ENCODE data around the gene RAPGEF1. TPM values are rescaled to one million over a fixed set of nuclear protein-coding genes. Genes with fewer than 3 reads are reported as not detected.

The RAPGEF1 gene
- total and polyA plus RNA-seq, 2 of the 13 experiments (the other 11 are each of a cell fraction or from before 2014, with no cell fraction given), result 21.2 to 38.9 TPM

- peak; percentile 96 for TF ChIP-seq PATZ1 (CRISPR knock-in tag; IDR thresholded peaks at IDR 0.05)
- no peak for TF ChIP-seq HHEX (CRISPR knock-in tag; IDR thresholded peaks at IDR 0.05)
- TF ChIP-seq IRX3 (CRISPR knock-in tag; IDR thresholded peaks at IDR 0.05; ENCODE audit: borderline replicate concordance, low read depth), result no peak
- peak; percentile 77; the same call in 1 of the 2 replicates for TF ChIP-seq ESRRA (CRISPR knock-in tag; IDR thresholded peaks at IDR 0.05; ENCODE audit: low read depth)
- TF ChIP-seq ZNF274 (CRISPR knock-in tag; IDR thresholded peaks at IDR 0.05), result no peak
- TF ChIP-seq GLMP (CRISPR knock-in tag; IDR thresholded peaks at IDR 0.05; ENCODE audit: borderline replicate concordance), result no peak
- TF ChIP-seq DZIP1 (CRISPR knock-in tag; IDR thresholded peaks at IDR 0.05), result 0 out of 2 replicates have a peak, but pooled peaks have one; percentile 35
- TF ChIP-seq SALL2 (CRISPR knock-in tag; IDR thresholded peaks at IDR 0.05), result peak; percentile 41; the same call in 1 of the 2 replicates
- TF ChIP-seq FOXC1 (CRISPR knock-in tag; IDR thresholded peaks at IDR 0.05; ENCODE audit: borderline replicate concordance), result no peak
- peak; percentile 73; the same call in 1 of the 2 replicates for TF ChIP-seq BRCA1 (CRISPR knock-in tag; IDR thresholded peaks at IDR 0.05)
- no peak for TF ChIP-seq PRMT3 (CRISPR knock-in tag; IDR thresholded peaks at IDR 0.05; ENCODE audit: borderline replicate concordance, low read depth)
- TF ChIP-seq HES4 (CRISPR knock-in tag; IDR thresholded peaks at IDR 0.05; ENCODE audit: borderline replicate concordance), result no peak
- TF ChIP-seq TSC22D2 (CRISPR knock-in tag; IDR thresholded peaks at IDR 0.05; ENCODE audit: borderline replicate concordance), result no peak
- no peak for TF ChIP-seq ZNF382 (CRISPR knock-in tag; IDR thresholded peaks at IDR 0.05; ENCODE audit: borderline replicate concordance)
- no peak for TF ChIP-seq NFAT5 (CRISPR knock-in tag; IDR thresholded peaks at IDR 0.05)
- TF ChIP-seq SIX1 (CRISPR knock-in tag; IDR thresholded peaks at IDR 0.05; ENCODE audit: borderline replicate concordance), result no peak
- no peak; the same call in 1 of the 2 replicates for TF ChIP-seq ZSCAN21 (CRISPR knock-in tag; IDR thresholded peaks at IDR 0.05; ENCODE audit: borderline replicate concordance)
Measured at GRCh38 chr9:131605770-131606590, 133.9 kb downstream of the RAPGEF1 start (continued).
